MCF 10A (cell line): ENCODE results near the gene CDC16. TPM values are rescaled to one million over a fixed set of nuclear protein-coding genes. Genes with fewer than 3 reads are reported as not detected.

ENCODE experiments used
- BruUV-seq: library from RNA; stranded (reverse); fragments of 400-500 nt; replicated peaks from 2 replicates; lab custom pipeline; 2021; lab: Mats Ljungman, UMichigan
- CTCF ChIA-PET: fragments of 300-600 bp; sonication (Branson Sonifier 250); formaldehyde crosslinking; extraction: SDS; loops from one replicate; lab custom pipeline; 2021; ENCODE audit warnings: antibody characterized with exemption, inconsistent platforms; lab: Yijun Ruan, JAX
- POLR2A ChIA-PET: fragments of 300-600, 350-650 bp; sonication (Branson Sonifier 250); formaldehyde crosslinking; extraction: SDS; loops from one replicate; lab custom pipeline; 2020; ENCODE audit warnings: antibody characterized with exemption, inconsistent platforms; lab: Yijun Ruan, JAX
- DNase-seq: peaks from one replicate; pipeline ENCODE4 v3.0.0-alpha.2; 2018; ENCODE audit not compliant: unreplicated experiment
- H3K27ac Mint-ChIP-seq: one replicate; pipeline ENCODE4 v1.8.0; 2022; ENCODE audit warnings: mild to moderate bottlenecking, low read depth, mixed read lengths; ENCODE audit not compliant: unreplicated experiment
- H3K27me3 Mint-ChIP-seq: one replicate; pipeline ENCODE4 v1.8.0; 2022; ENCODE audit warnings: mixed read lengths; ENCODE audit not compliant: insufficient read depth, unreplicated experiment
- H3K36me3 Mint-ChIP-seq: one replicate; pipeline ENCODE4 v1.8.0; 2022; ENCODE audit warnings: mild to moderate bottlenecking, moderate library complexity, mixed read lengths; ENCODE audit not compliant: insufficient read depth, unreplicated experiment
- H3K4me1 Mint-ChIP-seq: one replicate; pipeline ENCODE4 v1.8.0; 2022; ENCODE audit warnings: mixed read lengths; ENCODE audit not compliant: insufficient read depth, unreplicated experiment
- H3K4me3 Mint-ChIP-seq: one replicate; pipeline ENCODE4 v1.8.0; 2022; ENCODE audit warnings: mild to moderate bottlenecking, moderate library complexity, mixed read lengths; ENCODE audit not compliant: unreplicated experiment
- H3K9me3 Mint-ChIP-seq: one replicate; pipeline ENCODE4 v1.8.0; 2022; ENCODE audit warnings: mixed read lengths; ENCODE audit not compliant: unreplicated experiment
- CTCF ChIP-seq: fragments of 200-600 bp; IDR thresholded peaks from one replicate; pipeline ENCODE4 v1.8.0; 2022; ENCODE audit warnings: antibody characterized with exemption, mild to moderate bottlenecking; ENCODE audit not compliant: unreplicated experiment
- intact Hi-C: fragments of 100-400 bp; cut with micrococcal nuclease; formaldehyde crosslinking; loops from 2 replicates; pipeline ENCODE4 v1.14.1; 2022
- total RNA-seq: library from RNA; stranded (reverse); gene quantifications from 2 replicates; pipeline ENCODE4 v1.2.3, GENCODE V29; 2022

The CDC16 gene
- total RNA-seq, 1 experiment from 2014 or later = 72.4 TPM

DNA sequence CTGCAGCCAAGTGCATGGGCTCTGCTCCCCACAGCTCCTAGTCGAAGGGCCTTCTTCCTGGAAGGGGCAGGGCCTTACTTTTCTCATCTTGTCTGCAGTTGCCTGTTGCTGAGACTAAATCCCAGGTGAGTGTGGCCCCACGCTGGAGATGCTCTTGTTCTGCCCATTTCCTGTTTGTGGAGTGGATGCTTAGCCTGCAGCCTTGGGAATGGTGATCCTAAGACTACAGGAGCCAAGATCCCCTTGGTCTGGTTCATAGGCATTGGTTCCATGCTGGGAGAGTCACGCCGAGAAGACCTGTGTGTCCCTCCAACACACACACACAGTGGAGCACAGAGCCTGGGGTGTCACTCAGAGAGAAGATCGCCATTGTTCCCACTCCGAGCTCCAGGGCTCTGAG lies 32.1 kb upstream of the CDC16 start:
- no peak for TF ChIP-seq CTCF
- H3K27ac Mint-ChIP-seq = no peak overlapping the region
- no TSS peak for BruUV-seq
- H3K4me1 Mint-ChIP-seq = no peaks in the 10 kb centered on the region
- no peaks in the 10 kb centered on the region for H3K9me3 Mint-ChIP-seq
- no peaks in the 10 kb centered on the region for H3K27me3 Mint-ChIP-seq
- no peak for DNase-seq
- POLR2A ChIA-PET = interaction anchor here (1.1 kb wide), 1 partner anchor 250 kb away, joined by 4 read pairs; no protein-coding TSS in a partner anchor
- CTCF ChIA-PET = interaction anchor here (0.5 kb wide), 1 partner anchor 21 kb away, joined by 3 read pairs; no protein-coding TSS in a partner anchor
- intact Hi-C loops = no loop called here
- H3K36me3 Mint-ChIP-seq = no peaks in the 10 kb centered on the region
- no peak overlapping the region for H3K4me3 Mint-ChIP-seq

DNA sequence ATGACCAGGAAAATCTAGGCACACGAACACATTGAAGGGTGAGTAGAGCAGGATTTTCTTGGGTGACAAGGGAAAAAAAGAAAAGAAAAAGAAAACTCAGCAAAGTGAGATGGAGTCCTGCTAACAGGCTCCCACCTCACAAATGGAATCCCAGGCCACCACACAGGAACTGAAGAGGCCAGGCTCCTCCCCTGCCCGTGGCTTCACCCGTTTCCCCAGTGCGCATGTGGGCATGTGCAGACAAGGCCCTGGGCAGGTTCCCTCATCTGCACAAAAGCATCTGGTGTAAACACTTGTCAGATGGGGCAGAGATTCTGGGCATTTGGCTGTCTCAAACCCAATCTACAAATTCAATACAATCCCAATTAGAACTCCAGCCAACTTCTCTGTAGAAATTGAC lies 31.2 kb upstream of the CDC16 start:
- Mint-ChIP-seq H3K4me3 (no peak overlapping the region), H3K4me1 (no peaks in the 10 kb centered on the region), H3K9me3 (no peaks in the 10 kb centered on the region), H3K27me3 (no peaks in the 10 kb centered on the region), H3K27ac (no peak overlapping the region), H3K36me3 (no peaks in the 10 kb centered on the region)
- no peak for TF ChIP-seq CTCF
- no TSS peak for BruUV-seq
- intact Hi-C loops = no loop called here
- POLR2A ChIA-PET = interaction anchor here (0.7 kb wide), 1 partner anchor 139 kb away, joined by 3 read pairs; no protein-coding TSS in a partner anchor
- no peak for DNase-seq
- CTCF ChIA-PET = interaction anchor here (0.7 kb wide), 2 partner anchors 15 to 458 kb away, joined by 3 to 4 read pairs; no protein-coding TSS in a partner anchor

DNA sequence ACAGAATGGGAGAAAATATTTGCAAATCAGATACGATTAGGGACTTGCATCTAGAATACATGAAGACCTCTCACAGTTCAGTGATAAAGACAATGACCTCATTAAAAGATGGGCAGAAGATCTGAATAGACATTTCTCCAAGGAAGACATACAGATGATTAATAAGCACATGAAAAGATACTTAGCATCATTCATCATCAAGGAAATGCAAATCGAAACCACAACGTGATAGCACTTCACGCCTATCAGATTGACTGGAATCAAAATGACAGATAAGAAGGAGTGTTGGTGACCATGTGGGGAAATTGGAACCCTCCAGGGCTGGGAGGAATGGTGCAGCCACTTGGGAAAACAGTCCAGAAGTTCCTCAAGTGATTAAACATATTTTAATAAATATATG lies 29.8 kb upstream of the CDC16 start:
- CTCF ChIA-PET = interaction anchor here (1.1 kb wide), 1 partner anchor 21 kb away, joined by 3 read pairs; no protein-coding TSS in a partner anchor
- no TSS peak for BruUV-seq

DNA sequence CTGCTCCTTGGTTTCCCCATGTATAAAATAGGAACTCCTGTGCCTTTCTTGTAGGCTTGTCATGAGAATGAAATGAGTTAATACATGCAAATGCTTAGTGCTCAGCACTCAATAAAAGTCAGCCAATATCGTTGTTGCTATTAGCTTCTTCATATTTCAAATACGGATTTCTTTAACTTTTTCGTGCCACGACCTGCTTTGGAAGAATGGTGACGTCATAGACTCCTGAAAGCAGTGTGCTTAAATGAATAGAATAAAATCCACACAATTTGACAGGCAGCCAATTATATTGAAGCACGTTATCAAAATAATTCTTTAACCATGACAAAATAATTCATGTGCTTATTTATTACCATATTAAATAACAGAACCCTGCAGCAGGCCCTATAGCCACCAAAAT lies 26.6 kb upstream of the CDC16 start:
- Mint-ChIP-seq H3K4me3 (no peak overlapping the region), H3K36me3 (no peaks in the 10 kb centered on the region), H3K4me1 (no peaks in the 10 kb centered on the region), H3K27me3 (peaks cover 20% of the 10 kb centered on the region), H3K9me3 (no peaks in the 10 kb centered on the region), H3K27ac (no peak overlapping the region)
- intact Hi-C loops = no loop called here
- DNase-seq = no peak
- CTCF ChIA-PET = no interaction called here
- TF ChIP-seq CTCF = no peak
- no TSS peak for BruUV-seq
- POLR2A ChIA-PET = no interaction called here

More for the DNA sequence above, 29.8 kb upstream of the CDC16 start:
- H3K9me3 Mint-ChIP-seq = no peaks in the 10 kb centered on the region
- no peaks in the 10 kb centered on the region for H3K4me1 Mint-ChIP-seq
- POLR2A ChIA-PET = no interaction called here
- no peaks in the 10 kb centered on the region for H3K27me3 Mint-ChIP-seq
- intact Hi-C loops = no loop called here
- no peak overlapping the region for H3K4me3 Mint-ChIP-seq
- no peak for DNase-seq
- no peaks in the 10 kb centered on the region for H3K36me3 Mint-ChIP-seq
- no peak overlapping the region for H3K27ac Mint-ChIP-seq
- TF ChIP-seq CTCF = no peak
